HL-60 (cell line): ENCODE results near the gene AHRR.

Experiments
- DNase-seq, 2 experiments: peaks; one replicate each; pipeline ENCODE4 v3.0.0-alpha.2; 2010 to 2020; ENCODE audit warnings: low read depth in 1 of 2, low spot score in 1 of 2
- H3K27ac ChIP-seq: fragments of 250-450 bp; sonication (Bioruptor Pico); replicated peaks from 2 replicates; pipeline ENCODE4 v1.5.1; 2020; ENCODE audit warnings: mild to moderate bottlenecking, moderate library complexity
- H3K27me3 ChIP-seq: fragments of 250-450 bp; sonication (Bioruptor Pico); 2 replicates; pipeline ENCODE4 v1.5.1; 2021; ENCODE audit warnings: mild to moderate bottlenecking, moderate library complexity; ENCODE audit not compliant: insufficient read depth, poor library complexity, severe bottlenecking
- H3K4me3 ChIP-seq: replicated peaks from 2 replicates; pipeline ENCODE4 v1.5.1; 2011; ENCODE audit warnings: mild to moderate bottlenecking, control low read depth, low read length; ENCODE audit not compliant: insufficient read depth
- GABPA ChIP-seq: IDR thresholded peaks from 2 replicates; pipeline ENCODE4 v1.6.1; 2012; ENCODE audit warnings: low read depth
- POLR2AphosphoS5 ChIP-seq: IDR thresholded peaks from 2 replicates; pipeline ENCODE4 v1.6.1; 2012; ENCODE audit warnings: low read depth
- SPI1 ChIP-seq: IDR thresholded peaks from 2 replicates; pipeline ENCODE4 v1.6.1; 2012; ENCODE audit warnings: low read depth, mild to moderate bottlenecking, borderline replicate concordance
- TF ChIP-seq, protein P1 (sequence below): IDR thresholded peaks from 2 replicates; pipeline ENCODE4 v1.6.1; 2012; ENCODE audit warnings: low read depth; ENCODE audit not compliant: insufficient replicate concordance
- TF ChIP-seq, protein P2 (sequence below): IDR thresholded peaks from one replicate; pipeline ENCODE4 v1.5.1; 2011; ENCODE audit warnings: low read length, control low read depth, inconsistent platforms; ENCODE audit not compliant: insufficient read depth

The AHRR gene

DNA sequence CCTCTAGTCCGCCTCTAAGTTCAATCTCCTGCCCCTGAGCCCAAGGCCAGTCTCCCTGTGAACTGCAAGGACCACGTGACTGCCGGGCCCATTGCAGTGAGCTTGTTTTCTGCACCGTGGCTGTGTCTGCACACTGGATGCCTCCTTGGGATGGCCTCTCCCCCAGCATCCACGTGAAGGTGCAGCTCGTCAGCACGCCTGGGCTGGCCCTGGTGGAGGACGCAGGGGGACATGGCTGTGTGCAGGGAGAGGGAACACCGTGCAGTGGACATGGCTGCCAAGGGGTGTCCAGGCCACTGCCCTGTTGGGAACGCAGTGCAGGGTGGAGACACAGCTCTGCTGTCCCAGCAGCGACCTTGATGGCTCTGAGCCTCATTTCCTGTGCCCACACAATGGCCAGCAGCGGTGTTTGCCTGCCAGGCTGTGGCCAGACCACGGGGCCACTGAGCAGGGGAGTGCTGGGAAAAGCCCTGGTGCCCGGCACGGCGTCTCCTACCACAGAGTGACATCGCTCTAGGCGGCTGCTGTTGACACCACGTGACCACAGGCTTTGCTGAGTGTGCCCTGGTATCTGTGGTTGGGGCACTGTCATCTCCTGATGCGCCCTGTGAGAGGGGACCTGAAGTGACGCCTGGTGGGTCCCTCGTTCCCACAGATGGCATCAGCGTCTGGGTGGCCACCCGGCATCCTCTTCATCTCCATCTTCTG is 94.6 kb downstream of the AHRR start:
- Histone ChIP-seq H3K4me3 (no peak overlapping the region), H3K27ac (peak overlapping the region; percentile 86), H3K27me3 (no peaks in the 10 kb centered on the region)
- TF ChIP-seq, protein P1, sequence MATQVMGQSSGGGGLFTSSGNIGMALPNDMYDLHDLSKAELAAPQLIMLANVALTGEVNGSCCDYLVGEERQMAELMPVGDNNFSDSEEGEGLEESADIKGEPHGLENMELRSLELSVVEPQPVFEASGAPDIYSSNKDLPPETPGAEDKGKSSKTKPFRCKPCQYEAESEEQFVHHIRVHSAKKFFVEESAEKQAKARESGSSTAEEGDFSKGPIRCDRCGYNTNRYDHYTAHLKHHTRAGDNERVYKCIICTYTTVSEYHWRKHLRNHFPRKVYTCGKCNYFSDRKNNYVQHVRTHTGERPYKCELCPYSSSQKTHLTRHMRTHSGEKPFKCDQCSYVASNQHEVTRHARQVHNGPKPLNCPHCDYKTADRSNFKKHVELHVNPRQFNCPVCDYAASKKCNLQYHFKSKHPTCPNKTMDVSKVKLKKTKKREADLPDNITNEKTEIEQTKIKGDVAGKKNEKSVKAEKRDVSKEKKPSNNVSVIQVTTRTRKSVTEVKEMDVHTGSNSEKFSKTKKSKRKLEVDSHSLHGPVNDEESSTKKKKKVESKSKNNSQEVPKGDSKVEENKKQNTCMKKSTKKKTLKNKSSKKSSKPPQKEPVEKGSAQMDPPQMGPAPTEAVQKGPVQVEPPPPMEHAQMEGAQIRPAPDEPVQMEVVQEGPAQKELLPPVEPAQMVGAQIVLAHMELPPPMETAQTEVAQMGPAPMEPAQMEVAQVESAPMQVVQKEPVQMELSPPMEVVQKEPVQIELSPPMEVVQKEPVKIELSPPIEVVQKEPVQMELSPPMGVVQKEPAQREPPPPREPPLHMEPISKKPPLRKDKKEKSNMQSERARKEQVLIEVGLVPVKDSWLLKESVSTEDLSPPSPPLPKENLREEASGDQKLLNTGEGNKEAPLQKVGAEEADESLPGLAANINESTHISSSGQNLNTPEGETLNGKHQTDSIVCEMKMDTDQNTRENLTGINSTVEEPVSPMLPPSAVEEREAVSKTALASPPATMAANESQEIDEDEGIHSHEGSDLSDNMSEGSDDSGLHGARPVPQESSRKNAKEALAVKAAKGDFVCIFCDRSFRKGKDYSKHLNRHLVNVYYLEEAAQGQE: no peak
- TF ChIP-seq, protein P2, sequence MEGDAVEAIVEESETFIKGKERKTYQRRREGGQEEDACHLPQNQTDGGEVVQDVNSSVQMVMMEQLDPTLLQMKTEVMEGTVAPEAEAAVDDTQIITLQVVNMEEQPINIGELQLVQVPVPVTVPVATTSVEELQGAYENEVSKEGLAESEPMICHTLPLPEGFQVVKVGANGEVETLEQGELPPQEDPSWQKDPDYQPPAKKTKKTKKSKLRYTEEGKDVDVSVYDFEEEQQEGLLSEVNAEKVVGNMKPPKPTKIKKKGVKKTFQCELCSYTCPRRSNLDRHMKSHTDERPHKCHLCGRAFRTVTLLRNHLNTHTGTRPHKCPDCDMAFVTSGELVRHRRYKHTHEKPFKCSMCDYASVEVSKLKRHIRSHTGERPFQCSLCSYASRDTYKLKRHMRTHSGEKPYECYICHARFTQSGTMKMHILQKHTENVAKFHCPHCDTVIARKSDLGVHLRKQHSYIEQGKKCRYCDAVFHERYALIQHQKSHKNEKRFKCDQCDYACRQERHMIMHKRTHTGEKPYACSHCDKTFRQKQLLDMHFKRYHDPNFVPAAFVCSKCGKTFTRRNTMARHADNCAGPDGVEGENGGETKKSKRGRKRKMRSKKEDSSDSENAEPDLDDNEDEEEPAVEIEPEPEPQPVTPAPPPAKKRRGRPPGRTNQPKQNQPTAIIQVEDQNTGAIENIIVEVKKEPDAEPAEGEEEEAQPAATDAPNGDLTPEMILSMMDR: no peak
- TF ChIP-seq POLR2AphosphoS5 (peak; percentile 55; the same call in 1 of the 2 replicates), GABPA (no peak), SPI1 (no peak)
- DNase-seq: peak in 1 of 2 experiments; percentile 42

DNA sequence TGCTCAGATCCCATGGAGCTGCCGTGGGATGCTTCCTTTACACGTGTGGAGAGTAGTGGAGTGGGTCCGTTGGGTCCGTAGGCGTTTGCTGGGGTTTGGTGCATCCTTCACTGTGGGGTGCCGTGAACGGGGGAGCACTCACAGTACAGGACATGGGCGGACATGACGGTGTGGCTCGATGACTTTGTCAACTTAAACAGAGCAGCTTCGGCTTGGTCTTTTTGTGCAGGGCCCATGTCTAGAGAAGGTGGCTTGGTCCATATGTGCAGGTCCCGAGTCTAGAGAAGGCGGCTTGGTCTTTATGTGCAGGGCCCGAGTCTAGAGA is 95.1 kb downstream of the AHRR start:
- DNase-seq: no peak
- H3K27ac ChIP-seq: peak overlapping the region; percentile 86; the same call in 1 of the 2 replicates

DNA sequence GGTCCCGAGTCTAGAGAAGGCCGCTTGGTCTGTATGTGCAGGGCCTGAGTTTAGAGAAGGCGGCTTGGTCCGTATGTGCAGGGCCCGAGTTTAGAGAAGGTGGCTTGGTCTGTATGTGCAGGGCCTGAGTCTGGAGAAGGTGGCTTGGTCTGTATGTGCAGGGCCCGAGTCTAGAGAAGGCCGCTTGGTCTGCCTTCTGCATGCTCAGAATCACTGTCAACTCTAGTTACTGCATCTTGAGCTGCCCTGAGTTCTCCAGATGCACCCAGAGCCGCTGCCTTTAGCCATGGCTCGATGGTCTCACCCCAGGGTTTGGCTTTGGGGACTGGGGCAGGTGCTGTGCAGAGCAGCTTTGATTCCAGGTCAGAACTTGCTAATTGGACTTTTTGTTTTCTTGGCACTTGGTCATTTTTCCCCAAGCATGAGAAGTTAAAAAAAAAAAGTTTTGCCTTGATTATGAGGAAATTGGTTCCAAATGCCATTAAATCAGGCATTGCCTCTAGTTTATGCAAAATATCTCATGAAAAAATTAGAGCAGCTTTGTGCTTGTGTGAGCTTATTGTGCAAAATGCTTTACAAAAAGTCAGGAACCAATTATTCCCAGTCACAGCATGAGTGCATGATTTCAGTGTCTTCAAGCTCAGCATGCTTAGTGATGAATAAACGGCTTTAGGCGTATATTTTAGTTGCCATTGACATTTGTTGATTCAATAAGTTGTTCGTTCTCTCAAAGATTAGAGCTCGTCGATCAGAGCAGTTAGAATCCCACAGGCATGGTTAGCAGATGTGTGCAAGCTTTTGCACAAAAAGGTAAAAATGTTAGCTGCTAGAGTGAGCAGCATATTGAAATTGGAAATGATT is 96.0 kb downstream of the AHRR start:
- Histone ChIP-seq H3K4me3 (no peak overlapping the region), H3K27me3 (no peaks in the 10 kb centered on the region), H3K27ac (peak overlapping the region; percentile 60)
- TF ChIP-seq, protein P2: no peak
- TF ChIP-seq GABPA: no peak
- DNase-seq: no peak

More for the DNA sequence above, 95.1 kb downstream of the AHRR start:
- H3K4me3 ChIP-seq: no peak overlapping the region
- no peaks in the 10 kb centered on the region for H3K27me3 ChIP-seq
- TF ChIP-seq POLR2AphosphoS5: no peak
- TF ChIP-seq, protein P1: no peak
- no peak for TF ChIP-seq GABPA
- TF ChIP-seq, protein P2: no peak
- no peak for TF ChIP-seq SPI1
